DMS153 treated with DMSO at 0.1 percent for 48 hours (cell line): ENCODE results near the gene ASMTL.
"Not testable (repeated sequence)": the region's sequence is repeated elsewhere in the genome, so short reads cannot be mapped to it uniquely, and the experiment has no call there.

Source experiments
- DNase-seq: peaks from one replicate; lab custom pipeline; 2025; ENCODE audit not compliant: unreplicated experiment; lab: John Stamatoyannopoulos, UW

The ASMTL gene

GRCh38 chrX:1442016-1442665, 10.6 kb downstream of the ASMTL start:
- DNase-seq, result no peak

GRCh38 chrX:1440506-1440905, 12.2 kb downstream of the ASMTL start:
- DNase-seq, result no peak

- DNase-seq, result no peak
These were observed 17.3 kb downstream of the ASMTL start for GRCh38 chrX:1435241-1435895.

DNA sequence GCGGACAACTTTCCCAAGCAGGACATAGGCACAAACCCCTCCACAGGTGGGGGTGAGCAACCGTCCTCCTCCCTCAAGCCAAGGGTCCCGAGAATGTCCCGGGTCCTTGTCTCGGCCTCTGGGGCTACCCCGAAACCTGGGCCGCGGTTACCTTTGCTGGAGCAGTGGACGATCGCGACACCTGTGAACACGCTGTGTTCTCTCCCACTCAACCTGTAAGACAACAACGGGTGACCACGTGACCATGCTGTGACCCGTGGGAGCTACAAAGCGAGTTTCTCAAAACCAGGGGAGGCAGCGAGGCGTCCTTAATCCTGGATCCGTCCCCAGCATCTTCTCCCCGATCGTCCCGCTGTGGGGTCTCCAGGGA, 17.9 kb downstream of the ASMTL start:
- no peak for DNase-seq

GRCh38 chrX:1433646-1434357, 18.9 kb downstream of the ASMTL start:
- no peak for DNase-seq

DNA sequence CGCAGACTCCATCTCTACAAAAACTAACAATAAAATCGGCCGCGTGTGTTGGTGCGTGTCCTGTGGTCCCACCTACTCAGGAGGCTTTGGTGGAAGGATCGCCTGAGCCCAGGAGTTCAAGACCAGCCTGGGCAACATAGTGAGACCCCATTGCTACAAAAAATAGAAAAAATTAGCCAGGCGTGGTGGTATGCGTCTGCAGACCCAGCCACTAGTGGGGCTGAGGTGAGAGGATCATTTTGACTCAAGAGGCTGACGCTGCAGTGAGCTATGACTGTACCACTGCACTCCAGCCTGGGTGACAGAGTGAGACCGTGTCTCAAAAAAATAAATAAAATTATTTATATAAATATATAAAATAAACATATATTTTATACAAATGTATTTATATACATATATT, 22.3 kb downstream of the ASMTL start:
- DNase-seq, result no peak

- no peak for DNase-seq
These were observed 25.0 kb downstream of the ASMTL start for GRCh38 chrX:1427756-1428155.

DNA sequence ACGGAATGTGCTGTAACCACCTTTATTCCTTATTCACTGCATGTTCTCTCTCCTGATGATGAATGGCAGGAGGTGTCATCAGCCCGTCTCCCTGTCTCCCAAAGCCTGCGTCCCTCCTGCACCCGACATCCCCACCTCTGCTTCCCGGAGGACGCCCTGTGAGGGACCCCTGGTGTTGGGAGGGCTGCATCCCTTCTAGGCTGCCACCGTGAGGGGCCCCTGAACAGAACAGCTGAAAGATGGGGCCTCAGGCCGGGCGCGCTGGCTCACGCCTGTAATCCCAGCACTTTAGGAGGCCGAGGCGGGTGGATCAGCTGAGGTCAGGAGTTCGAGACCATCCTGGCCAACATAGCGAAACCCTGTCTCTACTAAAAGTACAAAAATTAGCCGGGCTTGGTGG, 26.4 kb downstream of the ASMTL start:
- DNase-seq, result not testable (repeated sequence)

GRCh38 chrX:1425381-1425780, 27.3 kb downstream of the ASMTL start:
- no peak for DNase-seq

GRCh38 chrX:1424147-1424851, 28.4 kb downstream of the ASMTL start:
- DNase-seq, result no peak

- no peak for DNase-seq
These were observed 29.5 kb downstream of the ASMTL start for GRCh38 chrX:1423215-1423614.

DNA sequence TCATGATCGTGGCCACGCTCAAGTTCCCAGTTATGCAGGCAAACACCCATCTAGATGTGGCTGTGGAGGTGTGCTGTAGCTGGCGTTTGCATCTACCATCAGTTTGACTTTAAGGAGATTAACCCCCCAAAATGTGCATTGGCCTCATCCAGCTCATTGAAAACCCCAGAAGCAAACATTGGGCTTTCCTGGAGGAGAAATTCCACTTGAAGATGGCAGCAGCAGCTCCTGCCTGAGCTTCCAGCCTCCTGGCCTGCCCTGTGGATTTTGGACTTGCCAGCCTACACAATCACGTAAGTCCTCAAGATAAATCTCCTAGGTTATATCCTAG, 30.6 kb downstream of the ASMTL start:
- DNase-seq, result no peak

DNA sequence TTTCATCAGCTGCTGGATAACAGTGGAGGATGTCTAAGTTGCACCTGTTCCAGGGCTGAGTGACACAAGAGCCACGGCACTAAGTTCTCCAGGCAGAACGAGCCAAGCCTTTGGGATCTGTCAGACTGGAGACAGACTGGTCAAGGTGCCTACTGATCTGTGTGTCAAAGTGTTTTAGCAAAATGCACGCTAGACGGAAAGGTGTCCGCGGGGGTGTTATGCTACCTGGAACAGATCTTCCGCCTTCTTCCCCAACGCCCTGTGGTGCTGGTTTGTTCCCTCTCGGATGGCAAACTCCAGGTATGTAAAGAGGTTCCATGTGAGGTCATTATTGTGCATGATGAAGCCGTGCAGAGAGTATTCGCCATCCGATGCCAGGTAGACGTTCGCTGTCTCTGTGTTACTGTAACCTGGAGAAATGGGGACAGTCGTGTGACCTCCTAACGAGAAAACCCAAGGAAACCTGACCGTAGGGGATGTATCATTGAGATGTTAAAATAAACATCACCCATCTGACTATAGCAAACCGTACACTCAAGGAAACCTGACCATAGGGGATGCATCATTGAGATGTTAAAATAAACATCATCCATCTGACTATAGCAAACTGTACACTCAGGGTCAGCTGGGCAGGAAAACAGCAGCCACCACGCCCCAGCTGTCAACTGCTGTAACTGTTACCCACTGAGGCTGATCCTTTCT, 31.1 kb downstream of the ASMTL start:
- no peak for DNase-seq

DNA sequence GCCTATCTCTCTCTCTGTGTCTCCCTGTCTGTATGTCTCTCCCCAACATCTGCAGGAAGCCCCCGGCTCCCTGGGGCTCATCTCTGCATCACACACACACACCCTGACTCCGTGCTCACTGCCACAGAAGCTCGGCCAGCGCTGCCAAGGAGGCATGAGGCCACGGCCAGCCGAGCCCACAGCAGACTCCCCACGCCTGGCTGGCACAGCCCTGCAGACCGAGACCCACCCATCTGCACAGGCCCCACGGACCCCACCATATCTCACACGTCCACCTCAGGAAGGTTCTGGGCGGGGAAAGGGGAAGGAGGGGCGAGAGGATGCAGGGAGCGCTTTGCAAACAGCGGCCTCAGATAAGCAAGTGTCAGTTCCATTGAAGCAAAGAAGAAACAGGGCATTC, 32.3 kb downstream of the ASMTL start:
- DNase-seq, result no peak

GRCh38 chrX:1419545-1420355, 33.0 kb downstream of the ASMTL start:
- DNase-seq, result no peak

DNA sequence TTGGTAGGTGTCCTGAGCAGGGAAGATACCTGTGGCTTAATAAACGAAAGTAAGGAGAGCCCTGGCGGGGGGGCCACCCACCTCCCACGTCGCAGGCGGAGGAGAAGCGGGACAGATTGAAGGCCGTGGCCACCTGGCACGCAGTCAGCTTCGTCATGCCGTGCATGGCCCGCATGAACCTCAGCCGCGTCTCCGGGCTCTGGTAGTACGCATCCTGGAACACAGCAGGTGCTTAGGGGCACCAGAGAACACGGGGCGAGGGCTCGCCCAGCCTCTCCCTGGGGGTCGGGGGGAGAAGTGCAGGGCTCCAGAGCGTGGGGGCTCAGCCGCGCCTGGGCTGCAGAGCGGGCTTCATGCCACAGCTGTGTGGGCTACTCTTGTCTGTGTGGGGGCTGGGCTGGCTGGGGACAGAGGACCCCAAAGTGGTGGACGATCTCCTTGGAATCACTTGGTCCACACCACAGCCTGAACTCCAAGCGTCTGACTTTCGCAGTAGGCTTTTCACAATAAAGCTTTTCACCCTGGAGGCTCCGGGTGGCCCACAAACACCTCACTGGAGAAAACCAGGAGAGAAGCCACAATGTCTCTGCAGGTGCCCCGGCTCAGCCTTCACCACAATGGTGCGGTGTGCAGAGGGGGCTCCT, 33.7 kb downstream of the ASMTL start:
- no peak for DNase-seq

- no peak for DNase-seq
These were observed 34.6 kb downstream of the ASMTL start for GRCh38 chrX:1417921-1418771.

DNA sequence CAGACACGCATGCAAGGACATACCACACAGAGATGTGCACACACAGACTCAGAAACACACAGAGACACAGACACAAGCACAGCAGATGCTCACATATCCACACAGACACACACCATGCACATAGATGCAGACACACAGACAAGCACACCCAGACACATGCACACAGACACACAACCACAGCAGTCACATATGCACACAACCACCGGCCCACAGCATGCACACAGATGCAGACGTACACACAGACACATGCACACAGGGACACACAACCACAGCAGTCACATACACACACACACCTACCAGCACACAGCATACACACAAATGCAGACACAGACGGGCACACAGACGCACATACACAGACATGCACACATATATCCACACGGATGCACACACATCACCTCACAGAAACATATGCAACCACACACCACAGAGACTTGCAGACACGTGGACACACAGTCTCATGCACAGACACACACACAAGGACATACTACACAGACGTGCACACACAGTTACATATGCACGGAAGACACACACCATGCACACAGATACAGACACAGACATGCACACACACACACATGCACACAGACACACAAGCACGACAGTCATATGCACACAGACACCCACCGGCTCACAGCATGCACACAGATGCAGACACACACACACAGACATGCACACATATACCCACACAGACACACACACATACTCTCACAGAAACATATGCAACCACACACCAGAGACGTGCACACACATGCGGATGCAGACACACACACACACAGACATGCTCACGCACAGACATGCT, 35.5 kb downstream of the ASMTL start:
- DNase-seq, result no peak
